ENCODE results near the gene VWA5B1.
"Not testable (repeated sequence)": the region's sequence is repeated elsewhere in the genome, so short reads cannot be mapped to it uniquely, and the experiment has no call there.

VWA5B1 gene, protein sequence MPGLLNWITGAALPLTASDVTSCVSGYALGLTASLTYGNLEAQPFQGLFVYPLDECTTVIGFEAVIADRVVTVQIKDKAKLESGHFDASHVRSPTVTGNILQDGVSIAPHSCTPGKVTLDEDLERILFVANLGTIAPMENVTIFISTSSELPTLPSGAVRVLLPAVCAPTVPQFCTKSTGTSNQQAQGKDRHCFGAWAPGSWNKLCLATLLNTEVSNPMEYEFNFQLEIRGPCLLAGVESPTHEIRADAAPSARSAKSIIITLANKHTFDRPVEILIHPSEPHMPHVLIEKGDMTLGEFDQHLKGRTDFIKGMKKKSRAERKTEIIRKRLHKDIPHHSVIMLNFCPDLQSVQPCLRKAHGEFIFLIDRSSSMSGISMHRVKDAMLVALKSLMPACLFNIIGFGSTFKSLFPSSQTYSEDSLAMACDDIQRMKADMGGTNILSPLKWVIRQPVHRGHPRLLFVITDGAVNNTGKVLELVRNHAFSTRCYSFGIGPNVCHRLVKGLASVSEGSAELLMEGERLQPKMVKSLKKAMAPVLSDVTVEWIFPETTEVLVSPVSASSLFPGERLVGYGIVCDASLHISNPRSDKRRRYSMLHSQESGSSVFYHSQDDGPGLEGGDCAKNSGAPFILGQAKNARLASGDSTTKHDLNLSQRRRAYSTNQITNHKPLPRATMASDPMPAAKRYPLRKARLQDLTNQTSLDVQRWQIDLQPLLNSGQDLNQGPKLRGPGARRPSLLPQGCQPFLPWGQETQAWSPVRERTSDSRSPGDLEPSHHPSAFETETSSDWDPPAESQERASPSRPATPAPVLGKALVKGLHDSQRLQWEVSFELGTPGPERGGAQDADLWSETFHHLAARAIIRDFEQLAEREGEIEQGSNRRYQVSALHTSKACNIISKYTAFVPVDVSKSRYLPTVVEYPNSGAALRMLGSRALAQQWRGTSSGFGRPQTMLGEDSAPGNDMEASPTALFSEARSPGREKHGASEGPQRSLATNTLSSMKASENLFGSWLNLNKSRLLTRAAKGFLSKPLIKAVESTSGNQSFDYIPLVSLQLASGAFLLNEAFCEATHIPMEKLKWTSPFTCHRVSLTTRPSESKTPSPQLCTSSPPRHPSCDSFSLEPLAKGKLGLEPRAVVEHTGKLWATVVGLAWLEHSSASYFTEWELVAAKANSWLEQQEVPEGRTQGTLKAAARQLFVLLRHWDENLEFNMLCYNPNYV

DNA sequence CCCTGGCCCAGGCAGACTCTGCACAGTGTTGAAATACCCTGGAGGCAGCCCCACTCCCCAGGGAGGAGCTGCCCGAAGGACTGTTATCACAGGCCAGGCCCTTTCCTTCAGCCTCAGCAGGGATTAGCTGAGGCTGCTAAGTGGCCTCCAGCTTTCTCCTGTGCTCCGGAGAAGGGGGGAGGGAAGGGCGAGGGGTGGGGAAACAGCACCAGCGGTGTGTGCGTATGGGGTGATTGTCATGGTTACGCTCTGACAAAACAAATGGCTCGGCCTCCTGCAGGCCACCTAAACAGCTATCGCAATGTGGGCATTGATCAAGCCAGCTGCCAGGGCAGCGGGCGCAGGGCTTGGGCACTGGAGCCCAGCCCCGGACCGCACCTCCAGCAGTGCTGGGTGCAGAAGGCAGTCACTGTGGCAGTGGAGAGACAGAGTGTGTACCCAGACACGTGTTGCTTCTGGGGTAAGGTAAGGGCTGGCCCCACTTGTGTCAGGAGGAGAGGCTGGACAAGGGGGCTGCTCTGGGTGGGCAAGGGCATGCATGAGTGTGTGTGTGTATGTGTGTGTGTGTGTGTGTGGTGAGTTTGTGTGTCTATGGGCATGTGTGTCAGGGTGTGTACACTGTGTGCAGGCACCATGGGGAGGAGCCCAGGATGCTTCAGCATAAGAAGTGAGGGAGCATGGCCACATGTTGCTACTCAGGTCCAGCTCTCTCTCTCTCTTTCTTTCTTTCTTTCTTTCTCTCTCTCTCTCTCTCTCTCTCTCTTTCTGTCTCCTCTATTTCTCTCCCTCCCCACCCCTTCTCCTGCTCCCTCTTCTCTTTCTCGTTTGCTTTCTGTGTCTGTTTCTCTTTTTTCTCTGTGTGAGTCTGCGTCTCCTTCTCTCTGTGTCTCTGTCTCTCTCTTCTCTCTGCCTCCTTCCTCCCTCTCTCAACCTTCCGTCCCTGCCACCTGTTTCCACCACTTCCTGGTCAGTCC lies at the start of gene VWA5B1:
VWA5B1 (plus strand) TSS at position 252 of the 974 bp plus-strand sequence. CDS start 19,727 bp downstream, outside the sequence.
- DNase-seq: no peak

GRCh38 chr1:20242890-20243479 lies 47.7 kb upstream of the VWA5B1 start:
- DNase-seq: no peak

DNA sequence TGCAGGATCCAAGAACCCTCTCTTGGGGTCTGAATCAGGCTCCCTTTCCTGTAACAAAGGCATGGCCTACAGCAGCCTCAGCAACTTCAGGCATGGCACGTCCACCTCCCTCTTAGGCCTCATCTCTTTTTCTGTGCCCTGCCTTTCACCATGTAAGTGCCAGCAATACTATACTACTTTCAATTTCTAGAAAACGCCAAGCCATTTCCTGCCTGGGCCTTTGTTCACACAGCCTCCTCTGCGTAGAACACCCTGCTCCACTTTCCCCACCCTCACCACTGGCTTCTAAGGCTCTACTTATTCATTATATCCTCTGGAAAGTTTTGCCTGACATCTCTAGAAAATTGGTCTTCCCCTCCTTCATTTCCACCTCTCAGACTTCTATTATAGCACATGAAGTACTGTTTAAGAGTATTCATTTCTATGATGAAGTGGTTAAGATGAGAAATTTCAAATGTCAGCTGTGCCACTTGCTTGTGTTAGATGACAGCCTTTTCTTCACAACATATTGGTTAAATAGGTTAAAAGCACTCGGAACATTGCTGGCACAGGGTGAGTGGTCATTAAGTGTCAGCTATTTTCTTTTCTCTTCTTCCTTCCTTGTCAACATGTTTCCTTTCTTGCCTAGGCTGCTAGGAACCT lies 41.6 kb upstream of the VWA5B1 start:
- DNase-seq: no peak

DNA sequence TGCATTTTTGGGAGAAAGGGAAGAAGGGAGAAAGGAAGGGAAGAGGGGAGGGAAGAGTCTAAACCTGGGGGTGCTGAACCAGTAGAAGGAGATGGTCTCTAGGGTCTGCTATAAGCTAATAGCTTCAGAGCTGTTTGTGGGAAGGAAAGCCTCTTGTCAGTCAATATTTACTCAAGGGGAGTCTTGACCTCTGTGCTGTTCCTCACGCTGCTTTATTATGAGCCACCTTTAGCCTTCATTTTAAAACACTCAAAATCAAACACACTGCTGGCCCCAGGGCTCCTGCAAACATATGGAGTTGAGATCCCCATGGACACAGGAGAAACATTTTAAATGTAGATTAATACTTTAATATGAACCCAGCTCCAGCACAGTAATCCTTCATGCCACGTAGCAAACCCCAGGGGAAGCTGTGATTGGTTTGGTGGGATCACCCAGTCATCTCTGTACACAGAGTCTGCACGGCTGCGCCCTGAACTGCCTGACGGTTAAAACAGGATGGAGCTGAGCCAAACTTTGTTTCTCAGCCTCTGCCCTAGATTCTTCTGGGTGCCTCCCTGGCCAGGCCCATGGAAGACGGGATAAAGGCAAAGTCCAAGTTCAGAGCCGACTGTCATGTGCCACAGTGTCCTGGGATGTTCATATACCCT lies 40.2 kb upstream of the VWA5B1 start:
- DNase-seq: no peak

GRCh38 chr1:20252587-20252986 lies 38.1 kb upstream of the VWA5B1 start:
- no peak for DNase-seq

DNA sequence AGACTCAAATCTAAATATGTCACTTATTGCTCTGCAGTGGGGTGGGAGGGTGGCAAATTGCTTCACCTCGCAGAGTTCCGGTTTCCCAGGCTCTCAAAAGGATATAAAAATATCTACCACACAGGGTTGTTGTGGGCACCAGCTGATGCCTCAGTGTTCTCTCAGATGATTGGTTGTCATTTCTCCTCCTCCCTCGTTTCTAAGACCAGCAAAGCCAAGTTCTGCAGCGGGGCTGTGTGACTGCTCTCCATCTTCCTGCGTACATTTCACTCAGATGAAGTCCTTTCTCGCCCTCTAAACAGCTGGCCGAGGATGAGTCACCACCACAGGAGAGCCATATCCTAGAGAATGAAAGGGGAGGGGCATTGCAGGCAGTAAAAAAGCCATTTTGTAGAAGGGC lies 35.0 kb upstream of the VWA5B1 start:
- DNase-seq: no peak

GRCh38 chr1:20259646-20260045 lies 31.0 kb upstream of the VWA5B1 start:
- no peak for DNase-seq

- no peak for DNase-seq
Observed at GRCh38 chr1:20261095-20261494, 29.6 kb upstream of the VWA5B1 start.

DNA sequence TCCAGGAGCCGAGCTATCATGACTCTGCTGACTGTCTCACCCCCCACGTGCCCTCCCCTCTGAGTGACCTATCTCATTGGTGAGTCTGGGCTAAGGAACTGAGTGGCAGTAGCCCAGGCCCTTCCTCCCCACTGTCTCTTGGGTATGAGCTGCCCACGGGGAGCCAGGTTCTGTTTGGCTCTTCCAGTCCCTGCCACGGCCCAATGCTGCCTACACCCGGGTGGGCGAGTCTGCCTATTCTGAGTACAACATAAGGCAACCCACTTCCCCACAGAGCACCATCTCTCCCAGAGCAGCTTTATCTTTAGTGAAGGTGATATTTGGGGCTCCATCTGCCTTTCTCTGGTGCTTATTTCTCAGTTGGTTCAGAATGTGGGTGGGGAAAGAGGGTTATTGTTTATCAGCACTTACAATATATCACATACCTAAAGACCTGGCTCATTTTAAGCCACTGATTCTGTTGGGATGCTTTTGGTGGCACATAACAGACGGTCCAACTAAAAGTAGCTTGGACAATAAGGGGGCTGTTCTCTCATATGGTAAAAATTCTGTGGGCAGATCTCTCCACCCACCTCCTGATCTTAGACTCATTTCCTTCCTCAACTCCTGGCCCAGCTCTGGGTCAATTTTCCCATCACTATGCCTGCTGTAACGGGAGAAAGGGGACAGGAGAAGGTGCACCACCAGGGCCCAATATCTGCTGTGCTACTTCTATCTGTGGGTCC lies 27.7 kb upstream of the VWA5B1 start:
- DNase-seq: no peak

DNA sequence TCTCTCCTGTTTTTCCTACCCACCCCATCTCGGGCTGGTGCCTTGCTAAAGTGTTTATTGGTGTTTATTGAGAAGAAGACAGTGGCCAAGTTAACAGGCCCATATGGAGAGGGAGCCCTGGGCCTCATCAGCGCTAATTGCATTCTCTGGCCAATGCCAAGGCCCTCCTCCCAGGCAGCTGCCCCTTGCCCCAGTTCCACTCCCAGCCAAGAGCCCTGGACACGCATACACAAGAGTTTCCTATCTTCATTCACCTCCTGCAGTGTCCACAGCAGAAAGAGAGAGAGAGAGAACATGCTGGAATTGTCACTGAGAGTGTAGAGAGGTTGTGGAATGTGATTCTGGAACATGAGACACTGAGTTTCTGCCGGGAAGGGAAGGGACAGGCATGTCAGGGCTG lies 25.4 kb upstream of the VWA5B1 start:
- DNase-seq: no peak

DNA sequence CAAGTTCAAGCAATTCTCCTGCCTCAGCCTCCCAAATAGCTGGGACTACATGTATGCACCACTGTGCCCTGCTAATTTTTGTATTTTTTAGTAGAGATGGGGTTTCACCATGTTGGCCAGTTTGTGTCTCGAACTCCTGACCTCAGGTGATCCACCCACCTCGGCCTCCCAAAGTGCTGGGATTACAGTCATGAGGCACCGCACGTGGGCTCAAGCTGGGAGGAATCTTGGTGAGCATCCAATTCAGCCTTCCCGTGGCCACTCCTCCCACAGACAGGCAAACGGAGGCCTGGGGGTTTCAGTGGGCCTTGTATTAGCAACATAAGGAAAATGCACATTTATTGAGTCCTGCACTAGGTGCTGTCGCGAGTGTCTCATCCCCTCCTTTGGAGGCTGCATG lies 24.5 kb upstream of the VWA5B1 start:
- DNase-seq: no peak

GRCh38 chr1:20266642-20267041 lies 24.0 kb upstream of the VWA5B1 start:
- no peak for DNase-seq

DNA sequence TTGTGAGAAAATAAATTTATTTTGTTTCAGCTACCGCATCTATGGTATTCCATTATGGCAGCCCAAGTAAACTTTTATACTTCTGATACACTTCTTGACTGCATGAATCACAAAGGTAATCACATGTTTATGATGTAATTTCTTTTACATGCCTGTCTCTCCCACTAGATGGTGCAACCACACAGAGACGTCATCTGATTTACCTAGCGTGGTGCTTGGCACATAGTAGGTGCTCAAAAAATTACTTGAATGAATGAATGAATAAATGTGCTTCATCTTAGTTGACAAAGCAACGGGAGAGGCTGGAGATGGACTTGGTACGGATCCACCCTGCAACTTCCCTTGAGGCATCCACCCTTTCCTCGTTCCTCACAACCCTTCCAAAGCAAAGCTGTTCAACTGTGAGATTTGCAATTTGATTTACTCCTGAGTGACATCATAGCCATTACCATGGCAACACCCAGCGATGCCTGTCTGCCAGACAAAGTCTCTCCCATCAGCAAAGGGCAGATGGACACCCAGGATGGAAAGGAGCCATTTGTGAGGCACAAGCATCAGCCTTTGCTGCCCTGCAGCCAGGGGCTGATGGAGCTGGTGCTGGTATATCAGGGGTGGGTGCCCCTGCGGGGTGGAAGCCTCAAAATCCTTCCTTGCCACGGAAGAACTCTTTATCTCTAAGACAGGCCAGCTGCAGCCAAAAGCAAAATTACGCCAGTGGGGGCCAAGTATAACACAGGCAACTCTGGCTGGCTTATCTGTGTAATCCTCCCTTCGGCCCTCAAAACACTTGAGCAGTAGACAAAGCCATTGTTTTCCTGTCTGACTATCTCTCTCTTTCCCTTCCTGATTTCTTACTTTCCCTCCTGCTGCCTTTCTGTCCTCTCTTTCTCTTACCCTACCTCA lies 18.9 kb upstream of the VWA5B1 start:
- no peak for DNase-seq

DNA sequence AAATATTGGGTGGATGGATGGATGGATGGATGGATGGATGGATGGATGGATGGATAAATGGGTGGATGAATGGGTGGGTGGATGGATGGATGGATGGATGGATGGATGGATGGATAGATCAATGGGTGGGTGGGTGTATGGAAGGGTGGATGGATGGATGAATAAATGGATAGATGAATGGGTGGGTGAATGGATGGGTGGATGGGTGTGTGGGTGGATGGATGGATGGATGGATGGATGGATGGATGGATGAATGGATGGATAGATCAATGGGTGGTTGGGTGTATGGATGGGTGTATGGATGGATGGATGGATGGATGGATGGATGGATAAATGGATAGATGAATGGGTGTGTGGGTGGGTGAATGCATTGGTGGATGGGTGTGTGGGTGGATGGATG lies 17.0 kb upstream of the VWA5B1 start:
- DNase-seq: not testable (repeated sequence)

DNA sequence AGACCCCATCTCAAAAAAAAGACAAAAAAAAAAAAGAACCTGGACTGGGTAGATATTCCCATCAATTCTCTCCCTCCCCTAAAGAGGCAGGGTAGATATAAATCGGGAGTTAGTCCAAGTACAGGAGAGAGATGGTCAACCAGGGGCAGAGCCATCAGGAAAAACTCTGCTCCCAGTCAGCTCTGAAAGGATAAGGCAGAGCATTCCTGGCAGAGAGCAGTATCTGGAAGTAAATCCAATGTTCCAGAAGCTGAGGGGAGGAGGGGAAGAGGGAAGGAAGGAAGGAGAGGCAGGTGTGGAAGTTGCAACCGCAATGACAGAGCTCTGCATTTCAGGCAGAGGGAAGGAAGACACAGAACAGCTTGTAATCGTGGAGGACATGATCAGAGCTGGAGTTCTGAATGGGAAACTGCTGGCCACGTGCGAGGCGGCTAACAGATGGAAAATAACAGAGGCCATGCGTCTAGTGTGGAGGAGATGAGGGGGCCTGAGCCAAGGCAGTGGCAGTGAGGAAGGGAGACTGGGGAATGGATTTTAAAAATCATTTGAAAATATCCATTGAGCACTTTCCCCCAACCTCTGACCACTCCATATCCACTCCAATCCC lies 15.3 kb upstream of the VWA5B1 start:
- no peak for DNase-seq

GRCh38 chr1:20276485-20277159 lies 14.1 kb upstream of the VWA5B1 start:
- DNase-seq: no peak

- no peak for DNase-seq
Observed at GRCh38 chr1:20278692-20279130, 12.0 kb upstream of the VWA5B1 start.

DNA sequence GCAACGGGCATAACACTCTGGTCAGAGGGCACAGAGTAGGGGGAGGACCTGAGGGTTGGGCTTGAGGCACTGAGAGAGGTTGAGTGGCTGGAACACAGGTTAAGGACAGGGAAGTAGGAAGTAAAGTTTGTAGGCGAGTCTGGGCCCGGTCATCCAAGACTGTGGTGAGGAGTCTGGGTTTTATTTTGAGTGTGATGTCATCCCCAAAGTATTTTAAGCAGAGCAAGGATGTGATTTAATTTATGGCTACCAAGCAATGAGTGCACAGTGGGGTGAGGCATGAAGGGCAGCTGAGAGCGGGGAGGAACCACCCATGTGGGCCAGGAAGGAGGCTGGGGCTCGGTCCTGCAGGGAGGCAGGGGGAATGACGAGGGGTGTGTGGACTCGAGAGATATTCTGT lies 11.2 kb upstream of the VWA5B1 start:
- DNase-seq: no peak
